GM21737 (cell line): Measurements from ENCODE around the gene AZU1.
"Not testable (repeated sequence)": the region's sequence is repeated elsewhere in the genome, so short reads cannot be mapped to it uniquely, and the experiment has no call there.

Source experiments
- ATAC-seq: cut with Tn5 transposase; IDR thresholded peaks from one replicate; pipeline ENCODE4 v1.9.1; 2021; ENCODE audit warnings: mild to moderate bottlenecking, moderate library complexity; ENCODE audit not compliant: unreplicated experiment

The AZU1 gene

DNA sequence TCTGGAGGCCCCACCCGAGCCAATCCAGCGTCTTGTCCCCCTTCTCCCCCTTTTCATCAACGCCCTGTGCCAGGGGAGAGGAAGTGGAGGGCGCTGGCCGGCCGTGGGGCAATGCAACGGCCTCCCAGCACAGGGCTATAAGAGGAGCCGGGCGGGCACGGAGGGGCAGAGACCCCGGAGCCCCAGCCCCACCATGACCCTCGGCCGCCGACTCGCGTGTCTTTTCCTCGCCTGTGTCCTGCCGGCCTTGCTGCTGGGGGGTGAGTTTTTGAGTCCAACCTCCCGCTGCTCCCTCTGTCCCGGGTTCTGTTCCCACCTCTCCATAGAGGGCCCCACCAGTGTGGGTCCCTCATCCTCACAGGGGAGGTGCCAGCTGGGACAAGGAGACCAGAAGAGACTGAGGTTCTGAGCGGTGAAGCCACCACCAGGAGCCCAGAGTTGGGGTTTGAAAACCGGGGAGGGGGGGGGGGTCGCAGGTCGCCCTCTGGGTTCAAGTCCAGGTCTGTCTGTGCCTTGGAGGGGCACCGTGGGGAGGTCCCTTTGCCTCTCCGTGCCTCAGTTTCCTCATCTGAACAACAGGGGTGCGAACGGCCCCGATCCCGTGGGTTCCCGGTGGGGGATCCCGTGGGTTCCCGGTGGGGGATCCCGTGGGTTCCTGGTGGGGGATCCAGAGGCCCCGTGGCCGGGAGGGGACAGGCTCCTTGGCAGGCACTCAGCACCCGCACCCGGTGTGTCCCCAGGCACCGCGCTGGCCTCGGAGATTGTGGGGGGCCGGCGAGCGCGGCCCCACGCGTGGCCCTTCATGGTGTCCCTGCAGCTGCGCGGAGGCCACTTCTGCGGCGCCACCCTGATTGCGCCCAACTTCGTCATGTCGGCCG lies 24.7 kb downstream of the AZU1 start, which contains the start of gene ELANE:
Gene ELANE, plus strand, starts transcription at position 168 of the 878 bp plus-strand sequence. Its CDS starts 26 bp downstream, at position 194.
- ATAC-seq, result no peak

- no peak for ATAC-seq
Observed at GRCh38 chr19:853014-853585, 25.5 kb downstream of the AZU1 start.

- not testable (repeated sequence) for ATAC-seq
Observed at GRCh38 chr19:853614-854220, 26.1 kb downstream of the AZU1 start.

DNA sequence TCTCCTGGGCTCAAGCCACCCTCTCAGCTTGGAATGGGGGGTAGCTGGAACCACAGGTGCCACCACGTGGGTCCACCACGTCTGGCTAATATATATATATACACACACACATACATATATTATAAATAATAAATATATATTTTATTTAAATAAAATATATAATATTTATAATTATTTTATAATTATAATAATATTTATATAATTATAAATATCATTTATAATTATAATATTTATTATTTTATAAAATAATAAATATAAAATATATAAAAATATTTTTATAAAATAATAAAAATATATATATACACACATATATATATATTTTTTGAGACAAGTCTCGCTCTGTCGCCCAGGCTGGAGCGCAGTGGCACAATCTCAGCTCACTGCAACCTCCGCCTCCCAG lies 26.9 kb downstream of the AZU1 start:
- no peak for ATAC-seq

GRCh38 chr19:855142-855541 lies 27.5 kb downstream of the AZU1 start:
- no peak for ATAC-seq

DNA sequence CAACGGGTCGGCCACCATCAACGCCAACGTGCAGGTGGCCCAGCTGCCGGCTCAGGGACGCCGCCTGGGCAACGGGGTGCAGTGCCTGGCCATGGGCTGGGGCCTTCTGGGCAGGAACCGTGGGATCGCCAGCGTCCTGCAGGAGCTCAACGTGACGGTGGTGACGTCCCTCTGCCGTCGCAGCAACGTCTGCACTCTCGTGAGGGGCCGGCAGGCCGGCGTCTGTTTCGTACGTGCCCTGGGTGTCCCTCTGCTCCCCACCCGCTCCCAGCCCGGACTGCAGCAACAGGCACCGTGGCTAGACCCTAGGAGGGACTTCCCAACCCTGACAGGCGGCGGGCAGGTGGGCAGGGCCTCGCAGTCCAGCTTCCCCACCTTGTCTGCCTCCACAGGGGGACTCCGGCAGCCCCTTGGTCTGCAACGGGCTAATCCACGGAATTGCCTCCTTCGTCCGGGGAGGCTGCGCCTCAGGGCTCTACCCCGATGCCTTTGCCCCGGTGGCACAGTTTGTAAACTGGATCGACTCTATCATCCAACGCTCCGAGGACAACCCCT lies 28.0 kb downstream of the AZU1 start:
- ATAC-seq, result no peak

GRCh38 chr19:858284-858683 lies 30.6 kb downstream of the AZU1 start:
- no peak for ATAC-seq

DNA sequence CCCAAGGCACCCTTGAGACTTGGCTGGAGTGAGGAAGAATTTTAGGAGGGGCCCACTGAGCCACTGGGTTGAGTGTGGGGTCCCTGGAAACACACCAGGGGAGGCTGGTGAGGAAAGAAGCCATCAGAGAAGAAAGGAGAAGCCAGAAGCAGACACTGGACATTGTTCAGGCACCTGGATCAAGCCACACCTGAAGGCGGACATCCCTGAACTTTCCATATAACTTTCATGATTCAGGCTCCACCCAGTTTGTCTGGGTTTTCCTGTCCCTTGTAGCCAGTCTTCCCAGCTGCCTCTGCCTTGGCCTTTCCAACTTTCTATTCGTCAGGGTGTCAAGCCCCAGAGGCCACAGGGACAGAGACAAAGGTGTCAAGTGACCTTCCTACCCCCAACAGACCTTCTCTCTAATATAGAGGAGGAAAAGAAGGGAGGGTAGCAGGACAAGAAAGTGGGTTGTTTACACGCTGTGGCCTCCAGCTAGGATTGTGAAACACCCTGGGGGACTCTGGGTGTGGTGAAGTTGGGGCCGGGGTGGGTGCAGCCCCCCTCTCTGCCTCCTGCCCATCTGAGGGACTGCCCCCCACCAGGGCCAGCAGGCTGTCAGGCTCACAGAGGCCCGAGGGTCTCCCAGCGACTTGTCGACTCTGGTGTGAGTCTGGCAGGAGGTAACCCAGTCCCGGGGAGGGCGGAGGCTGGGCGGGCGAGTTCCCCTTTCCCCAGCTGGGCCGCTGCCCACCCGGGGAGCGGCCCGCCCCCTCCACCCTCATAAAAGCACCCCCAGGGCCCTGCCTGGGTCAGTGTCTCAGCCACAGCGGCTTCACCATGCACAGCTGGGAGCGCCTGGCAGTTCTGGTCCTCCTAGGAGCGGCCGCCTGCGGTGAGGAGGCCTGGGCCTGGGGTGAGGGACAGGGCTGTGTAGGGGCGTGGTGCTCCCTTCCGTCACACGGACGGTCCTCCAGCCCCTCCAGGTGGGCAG lies 31.5 kb downstream of the AZU1 start, which contains the start of gene CFD:
Gene CFD, plus strand, starts transcription at position 797 of the 976 bp plus-strand sequence. Its CDS starts 26 bp downstream, at position 823.
- no peak for ATAC-seq

DNA sequence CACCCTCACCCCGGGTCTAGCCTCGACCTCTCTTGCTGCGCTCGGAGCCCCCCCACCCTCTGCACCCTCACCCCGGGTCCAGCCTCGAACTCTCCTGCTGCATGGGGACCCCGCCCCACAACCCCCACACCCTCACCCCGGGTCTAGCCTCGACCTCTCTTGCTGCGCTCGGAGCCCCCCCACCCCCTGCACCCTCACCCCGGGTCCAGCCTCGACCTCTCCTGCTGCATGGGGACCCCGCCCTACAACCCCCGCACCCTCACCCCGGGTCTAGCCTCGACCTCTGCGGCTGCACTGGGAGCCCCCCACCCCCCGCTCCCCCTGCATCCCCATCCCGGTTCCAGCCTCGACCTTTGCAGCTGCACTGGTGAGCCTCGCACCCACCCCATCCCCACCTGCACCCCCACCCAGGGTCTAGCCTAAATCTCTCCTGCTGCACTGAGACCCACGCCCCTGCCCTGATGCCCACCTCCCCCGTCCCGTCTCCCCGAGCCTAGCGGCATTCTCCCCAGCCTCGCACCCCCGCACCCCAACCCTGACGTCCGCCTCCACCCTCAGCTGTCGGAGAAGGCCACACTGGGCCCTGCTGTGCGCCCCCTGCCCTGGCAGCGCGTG lies 33.6 kb downstream of the AZU1 start:
- ATAC-seq, result no peak

- no peak for ATAC-seq
Observed at GRCh38 chr19:861756-862580, 34.3 kb downstream of the AZU1 start.

DNA sequence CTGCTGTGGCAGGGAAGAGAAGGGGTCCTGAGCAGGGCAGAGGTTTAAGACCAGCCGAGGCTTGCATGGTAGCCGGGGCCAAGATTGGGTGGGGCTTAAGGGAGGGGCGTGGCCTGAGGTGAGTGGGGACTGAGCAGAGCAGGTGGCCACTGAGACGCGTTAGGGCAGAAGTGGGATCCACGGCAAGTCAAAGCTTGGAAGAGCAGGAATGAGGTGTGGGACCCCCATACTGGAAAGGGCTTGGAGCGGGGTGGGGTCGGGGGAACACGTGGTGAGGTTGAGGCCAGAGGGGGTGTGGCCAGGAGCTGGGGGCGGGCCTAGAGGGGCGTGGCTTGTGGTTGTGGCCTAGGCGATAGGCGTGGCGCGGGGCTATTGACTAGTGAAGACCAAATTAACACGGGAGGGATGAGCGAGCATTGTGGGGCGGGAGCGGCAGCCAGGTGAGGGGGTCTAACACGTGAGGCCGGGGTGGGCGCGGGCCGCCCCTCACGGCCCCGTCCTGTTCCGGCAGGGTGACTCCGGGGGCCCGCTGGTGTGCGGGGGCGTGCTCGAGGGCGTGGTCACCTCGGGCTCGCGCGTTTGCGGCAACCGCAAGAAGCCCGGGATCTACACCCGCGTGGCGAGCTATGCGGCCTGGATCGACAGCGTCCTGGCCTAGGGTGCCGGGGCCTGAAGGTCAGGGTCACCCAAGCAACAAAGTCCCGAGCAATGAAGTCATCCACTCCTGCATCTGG lies 35.1 kb downstream of the AZU1 start:
- ATAC-seq, result no peak

GRCh38 chr19:863315-863620 lies 35.6 kb downstream of the AZU1 start:
- no peak for ATAC-seq

DNA sequence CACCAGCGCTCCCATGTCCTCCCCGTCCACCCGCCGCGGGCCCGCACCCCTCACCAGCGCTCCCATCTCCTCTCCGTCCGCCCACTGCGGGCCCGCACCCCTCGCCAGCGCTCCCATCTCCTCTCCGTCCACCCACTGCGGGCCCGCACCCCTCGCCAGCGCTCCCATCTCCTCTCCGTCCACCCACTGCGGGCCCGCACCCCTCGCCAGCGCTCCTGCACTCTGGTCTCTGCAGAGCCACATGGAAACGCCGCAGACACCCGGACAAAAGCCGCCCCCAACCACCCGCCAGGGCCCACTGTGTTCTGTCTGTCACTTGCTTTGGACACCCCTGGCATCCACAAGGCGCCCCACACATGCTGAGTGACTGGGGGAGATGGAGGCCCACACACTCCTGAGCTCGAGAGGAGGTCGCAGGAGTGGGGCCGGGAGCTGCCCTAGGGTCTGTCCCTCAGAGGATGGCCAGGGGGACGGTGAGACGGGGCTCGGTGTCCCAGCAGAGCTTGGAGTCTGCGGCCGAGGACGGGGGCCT lies 39.2 kb downstream of the AZU1 start:
- no peak for ATAC-seq

DNA sequence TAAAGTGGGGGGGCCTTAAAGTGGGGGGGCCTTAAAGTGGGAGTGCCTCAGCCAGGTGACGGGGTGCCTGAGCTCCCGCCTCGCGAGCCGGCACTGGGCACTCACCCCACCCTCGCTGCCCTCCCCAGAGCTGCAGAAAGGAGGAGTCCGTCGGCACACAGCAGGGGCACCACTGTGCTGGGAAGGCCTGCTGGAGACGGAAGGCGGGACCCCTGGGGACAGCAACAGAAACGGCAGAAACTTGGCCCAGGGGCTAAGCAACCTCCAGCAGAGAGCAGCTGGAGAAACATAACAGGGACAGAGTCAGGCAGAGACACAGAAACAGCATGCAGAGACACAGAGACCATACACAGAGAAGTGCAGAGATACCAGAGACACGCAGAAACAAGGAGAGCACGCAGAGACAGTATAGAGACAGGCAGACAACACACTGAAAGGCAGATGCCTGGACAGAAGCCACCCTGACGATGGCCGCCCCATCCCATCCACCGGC lies 39.7 kb downstream of the AZU1 start:
- no peak for ATAC-seq

DNA sequence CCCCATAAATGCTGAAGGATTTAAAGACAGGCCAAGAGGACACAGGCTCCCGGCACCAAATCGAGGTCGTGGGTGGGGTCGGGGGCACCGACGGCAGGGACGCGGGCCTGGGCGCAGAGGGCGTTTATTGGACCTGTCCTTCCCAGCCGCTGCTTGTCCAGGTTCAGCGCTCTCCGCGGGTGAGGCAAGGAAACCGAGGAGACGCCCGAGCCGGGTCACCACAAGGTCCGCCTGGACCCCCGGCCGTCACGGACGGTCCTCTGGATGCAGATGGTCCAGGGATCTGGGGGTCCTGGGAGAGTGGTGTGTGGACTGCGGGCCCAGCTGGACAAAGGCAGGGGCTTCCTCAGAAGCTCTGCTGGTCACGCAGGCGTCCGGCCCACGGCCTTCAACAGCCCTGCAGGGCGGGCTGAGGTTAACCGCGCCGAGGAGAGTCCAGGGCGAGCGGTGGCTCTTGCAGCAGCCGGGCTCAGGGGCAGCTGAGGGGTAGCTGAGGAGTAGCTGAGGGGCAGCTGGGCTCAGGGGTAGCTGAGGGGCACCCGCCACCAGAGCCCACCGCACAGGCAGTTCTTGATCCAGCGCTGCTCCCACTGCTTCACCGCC lies 40.3 kb downstream of the AZU1 start:
- ATAC-seq, result no peak

- no peak for ATAC-seq
Observed at GRCh38 chr19:868458-869244, 41.0 kb downstream of the AZU1 start.
